HEK293T (cell line): ENCODE data around the gene CIB2.

Source experiments
- CTCF ChIA-PET: fragments of 350-600 bp; formaldehyde crosslinking; extraction: SDS; loops from one replicate; lab custom pipeline; 2021; ENCODE audit warnings: antibody characterized with exemption, inconsistent platforms; lab: Yijun Ruan, JAX
- POLR2A ChIA-PET: fragments of 350-600 bp; formaldehyde crosslinking; extraction: SDS; loops from one replicate; lab custom pipeline; 2020; ENCODE audit warnings: antibody characterized with exemption, inconsistent platforms; lab: Yijun Ruan, JAX
- DNase-seq: peaks from one replicate; pipeline ENCODE4 v3.0.0; 2012; ENCODE audit warnings: mixed read lengths; ENCODE audit errors: extremely low spot score
- ARNT ChIP-seq: fragments of 450-650 bp; IDR thresholded peaks from 2 replicates; pipeline ENCODE4 v1.6.1; 2017; ENCODE audit warnings: mild to moderate bottlenecking
- BHLHE40 ChIP-seq: fragments of 450-650 bp; IDR thresholded peaks from 2 replicates; pipeline ENCODE4 v1.6.1; 2016; ENCODE audit warnings: mild to moderate bottlenecking, moderate library complexity, borderline replicate concordance
- CTBP1 ChIP-seq: fragments of 450-650 bp; IDR thresholded peaks from 2 replicates; pipeline ENCODE4 v1.6.1; 2016; ENCODE audit warnings: borderline replicate concordance
- ELF4 ChIP-seq: fragments of 450-650 bp; IDR thresholded peaks from 2 replicates; pipeline ENCODE4 v1.6.1; 2017; ENCODE audit warnings: antibody characterized with exemption
- FOXA1 ChIP-seq: fragments of 450-650 bp; IDR thresholded peaks from 2 replicates; pipeline ENCODE4 v1.6.1; 2016; ENCODE audit warnings: mild to moderate bottlenecking
- FOXK2 ChIP-seq: fragments of 450-650 bp; IDR thresholded peaks from 2 replicates; pipeline ENCODE4 v1.6.1; 2016; ENCODE audit warnings: mild to moderate bottlenecking
- FOXM1 ChIP-seq: fragments of 450-650 bp; IDR thresholded peaks from 2 replicates; pipeline ENCODE4 v1.6.1; 2017; ENCODE audit warnings: mild to moderate bottlenecking, borderline replicate concordance
- HDGF ChIP-seq: fragments of 450-650 bp; IDR thresholded peaks from 2 replicates; pipeline ENCODE4 v1.6.1; 2017; ENCODE audit warnings: antibody characterized with exemption, borderline replicate concordance
- L3MBTL2 ChIP-seq: fragments of 450-650 bp; conservative IDR thresholded peaks from 2 replicates; pipeline ENCODE4 v1.6.1; 2016; ENCODE audit warnings: mild to moderate bottlenecking
- LEF1 ChIP-seq: fragments of 450-650 bp; IDR thresholded peaks from 2 replicates; pipeline ENCODE4 v1.6.1; 2017; ENCODE audit warnings: mild to moderate bottlenecking, borderline replicate concordance
- NFRKB ChIP-seq: fragments of 450-650 bp; IDR thresholded peaks from 2 replicates; pipeline ENCODE4 v1.6.1; 2016; ENCODE audit warnings: mild to moderate bottlenecking, moderate library complexity
- PKNOX1 ChIP-seq: fragments of 450-650 bp; IDR thresholded peaks from 2 replicates; pipeline ENCODE4 v1.6.1; 2016
- SP1 ChIP-seq: fragments of 450-650 bp; IDR thresholded peaks from 2 replicates; pipeline ENCODE4 v1.6.1; 2017
- SUZ12 ChIP-seq: fragments of 450-650 bp; IDR thresholded peaks from 2 replicates; pipeline ENCODE4 v1.6.1; 2016; ENCODE audit warnings: mild to moderate bottlenecking
- TARDBP ChIP-seq: fragments of 450-650 bp; IDR thresholded peaks from 2 replicates; pipeline ENCODE4 v1.6.1; 2016
- ZNF384 ChIP-seq: fragments of 450-650 bp; IDR thresholded peaks from 2 replicates; pipeline ENCODE4 v1.6.1; 2016

The CIB2 gene

DNA sequence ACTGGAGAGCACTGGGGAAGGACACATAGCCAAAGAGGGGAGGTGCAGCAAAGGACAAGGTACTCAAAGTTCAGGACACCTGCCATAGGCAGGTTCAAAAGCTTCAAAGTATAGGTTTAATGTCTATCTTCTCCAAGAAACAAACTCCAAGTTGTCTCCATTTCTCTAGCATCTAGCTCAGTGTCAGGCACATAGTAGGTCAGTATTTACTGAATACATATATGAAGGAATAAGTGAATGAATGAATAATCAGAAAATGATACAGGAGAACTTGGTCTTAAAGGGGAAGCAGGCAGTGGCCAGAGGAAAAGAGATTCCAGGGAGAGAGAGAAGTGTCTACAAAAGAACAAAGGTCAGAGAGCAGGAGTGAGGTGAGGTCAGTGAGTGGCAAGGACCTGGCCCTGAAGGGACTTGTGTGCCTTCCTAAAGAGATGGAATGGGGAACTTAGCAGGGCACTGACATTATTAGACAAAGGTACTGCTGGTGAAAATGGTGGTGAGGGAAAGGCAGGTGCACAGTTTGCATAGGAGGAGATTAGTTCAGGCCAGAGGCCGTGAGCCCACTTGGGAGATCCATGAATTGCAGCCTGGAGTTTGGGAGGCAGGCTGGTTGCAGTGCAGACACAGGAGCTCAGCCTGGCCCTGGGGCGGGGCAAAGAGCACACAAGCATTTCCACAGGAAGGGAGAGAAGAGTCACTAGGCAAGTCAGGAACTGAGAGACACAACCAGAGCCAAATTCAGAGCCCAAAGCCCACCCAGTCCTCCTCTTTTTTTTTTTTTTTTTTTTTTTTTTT, 75.1 kb downstream of the CIB2 start:
- CTCF ChIA-PET = interaction anchor here (0.6 kb wide), 1 partner anchor 21 kb away, joined by 4 read pairs; no protein-coding TSS in a partner anchor
- POLR2A ChIA-PET = no interaction called here
- TF ChIP-seq CTBP1 (no peak), SUZ12 (no peak), FOXK2 (no peak), TARDBP (no peak), FOXM1 (no peak), ELF4 (no peak), BHLHE40 (no peak), ARNT (no peak), FOXA1 (no peak), PKNOX1 (no peak), NFRKB (no peak)
- DNase-seq = no peak

GRCh38 chr15:78054966-78055365, 76.3 kb downstream of the CIB2 start:
- CTCF ChIA-PET = interaction anchor here (0.7 kb wide), 1 partner anchor 517 kb away, joined by 3 read pairs; no protein-coding TSS in a partner anchor
- DNase-seq = no peak

More at GRCh38 chr15:78054966-78055365, 76.3 kb downstream of the CIB2 start:
- TF ChIP-seq SP1 (no peak), CTBP1 (no peak), L3MBTL2 (no peak), ARNT (no peak), PKNOX1 (no peak), FOXA1 (no peak), BHLHE40 (no peak), ELF4 (no peak), LEF1 (no peak), NFRKB (no peak), HDGF (no peak), FOXK2 (no peak), ZNF384 (no peak), SUZ12 (no peak), FOXM1 (no peak), TARDBP (no peak)
- POLR2A ChIA-PET = no interaction called here
